WTC11 (cell line): ENCODE measurements around the gene PTPRG.

Experiments
- CTCF ChIP-seq: fragments of 200-600 bp; IDR thresholded peaks from 2 replicates; pipeline ENCODE4 v1.8.0; 2022; ENCODE audit warnings: antibody characterized with exemption
- RELA ChIP-seq: sonication (generic); formaldehyde crosslinking; IDR thresholded peaks from 2 replicates; pipeline ENCODE4 v1.8.1; 2022; ENCODE audit warnings: missing genetic modification reagents, mild to moderate bottlenecking, borderline replicate concordance
- TCF7 ChIP-seq: sonication (generic); formaldehyde crosslinking; IDR thresholded peaks from 2 replicates; pipeline ENCODE4 v1.8.0; 2022; ENCODE audit warnings: mild to moderate bottlenecking, low read depth, missing genetic modification reagents, moderate library complexity

GRCh38 chr3:62189376-62189698 lies 628.0 kb downstream of the PTPRG start:
- TF ChIP-seq CTCF (no peak), RELA (CRISPR knock-in tag) (no peak), TCF7 (CRISPR knock-in tag) (no peak)
